CD8-positive, alpha-beta memory T cell (primary cell): ENCODE data around the gene CDKN1B. TPM values are rescaled to one million over a fixed set of nuclear protein-coding genes. Genes with fewer than 3 reads are reported as not detected.

Source experiments
- CTCF ChIA-PET: fragments of 350-600 bp; sonication (Branson Sonifier 250); formaldehyde crosslinking; loops from one replicate; lab custom pipeline; 2021; ENCODE audit warnings: antibody characterized with exemption; lab: Charles Lee
- POLR2A ChIA-PET: fragments of 350-600 bp; sonication (Branson Sonifier 250); formaldehyde crosslinking; loops from one replicate; lab custom pipeline; 2021; ENCODE audit warnings: antibody characterized with exemption; lab: Charles Lee
- DNase-seq, 5 donors: peaks; one replicate each; pipeline versions ENCODE4 v3.0.0 to v3.0.0-alpha.2; 2020 to 2022; ENCODE audit warnings: mixed read lengths in 1 of 5
- H3K27ac ChIP-seq: one replicate; pipeline ENCODE4 v1.7.0; 2013; ENCODE audit warnings: low read depth, mild to moderate bottlenecking, low read length, moderate library complexity
- H3K27me3 ChIP-seq: 2 replicates; pipeline ENCODE4 v1.7.0; 2013; ENCODE audit warnings: low read length, mild to moderate bottlenecking; ENCODE audit not compliant: insufficient read depth, poor library complexity, severe bottlenecking
- H3K36me3 ChIP-seq: 2 replicates; pipeline ENCODE4 v1.7.0; 2013; ENCODE audit warnings: mild to moderate bottlenecking, low read length, moderate library complexity; ENCODE audit not compliant: insufficient read depth
- H3K4me1 ChIP-seq: 2 replicates; pipeline ENCODE4 v1.7.0; 2013; ENCODE audit warnings: mild to moderate bottlenecking, low read length, moderate library complexity; ENCODE audit not compliant: insufficient read depth
- H3K4me3 ChIP-seq: 2 replicates; pipeline ENCODE4 v1.7.0; 2013; ENCODE audit warnings: mild to moderate bottlenecking, low read length
- H3K9me3 ChIP-seq: 2 replicates; pipeline ENCODE4 v1.7.0; 2013; ENCODE audit warnings: mild to moderate bottlenecking, low read length
- H3K27ac Mint-ChIP-seq, 8 donors: one replicate each; pipeline ENCODE4 v1.8.0; 2020 to 2021; ENCODE audit warnings: mixed read lengths in 8 of 8, mild to moderate bottlenecking in 6 of 8, inconsistent platforms in 3 of 8, moderate library complexity in 3 of 8
- H3K27me3 Mint-ChIP-seq, 2 donors: one replicate each; pipeline ENCODE4 v1.8.0; 2020 to 2021; ENCODE audit warnings: mixed read lengths in 2 of 2, mild to moderate bottlenecking in 1 of 2, moderate library complexity in 1 of 2
- H3K36me3 Mint-ChIP-seq, 3 donors: one replicate each; pipeline ENCODE4 v1.8.0; 2020 to 2021; ENCODE audit warnings: mixed read lengths in 3 of 3, inconsistent platforms in 1 of 3, mild to moderate bottlenecking in 1 of 3
- H3K4me1 Mint-ChIP-seq, 3 donors: one replicate each; pipeline ENCODE4 v1.8.0; 2020 to 2021; ENCODE audit warnings: mixed read lengths in 3 of 3, inconsistent platforms in 1 of 3, mild to moderate bottlenecking in 1 of 3
- H3K4me3 Mint-ChIP-seq, 7 donors: one replicate each; pipeline ENCODE4 v1.8.0; 2020 to 2021; ENCODE audit warnings: mixed read lengths in 7 of 7, mild to moderate bottlenecking in 6 of 7, moderate library complexity in 4 of 7, inconsistent platforms in 2 of 7
- H3K9me3 Mint-ChIP-seq, 5 donors: one replicate each; pipeline ENCODE4 v1.8.0; 2020 to 2022; ENCODE audit warnings: mixed read lengths in 5 of 5, mild to moderate bottlenecking in 3 of 5, moderate library complexity in 2 of 5, inconsistent platforms in 1 of 5
- polyA plus RNA-seq: library from polyadenylated mRNA; unstranded; fragments of 300-500 nt; fragmentation: Illumina TruSeq; gene quantifications from one replicate; pipeline ENCODE4 v1.2.3, GENCODE V29; 2021
- total RNA-seq, 2 experiments: library from RNA; stranded (reverse); gene quantifications; one replicate each; pipeline ENCODE4 v1.2.3, GENCODE V29; 2021

The CDKN1B gene
- total and polyA plus RNA-seq, 3 experiments from 2014 or later, result 10.0 to 48.7 (median 47.1) TPM

DNA sequence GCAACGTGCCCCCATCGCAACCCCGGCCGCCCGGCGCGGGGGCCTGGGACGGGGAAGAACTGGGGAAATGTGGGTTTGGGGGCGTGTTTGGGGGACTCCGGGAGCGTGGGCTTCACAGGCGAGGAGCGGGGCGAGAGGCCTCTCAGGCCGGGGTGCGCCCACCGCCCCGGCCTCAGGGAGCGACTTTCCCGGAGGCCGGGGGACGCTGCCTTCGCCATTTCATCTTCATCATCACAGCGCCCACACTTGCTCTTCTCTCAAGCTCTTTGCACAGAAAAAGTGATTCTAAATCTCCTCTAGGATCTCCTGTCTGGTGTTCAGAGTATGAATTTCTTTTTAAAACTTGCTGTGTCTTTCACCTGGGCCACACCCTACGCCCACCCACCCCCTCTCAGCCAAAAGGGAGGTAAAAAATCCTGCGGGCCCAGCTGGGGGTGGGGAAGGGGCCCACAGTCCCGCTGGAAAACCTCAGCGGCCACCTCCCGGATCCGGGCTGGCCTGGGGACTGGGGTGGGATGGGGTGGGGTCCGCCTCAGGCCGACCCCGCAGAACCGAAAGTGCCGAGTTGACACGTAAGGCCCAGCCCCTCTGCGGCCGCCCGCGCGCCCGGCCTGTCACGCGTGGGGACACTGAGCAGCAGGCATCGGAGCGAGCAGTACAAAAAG is 7.4 kb downstream of the CDKN1B start:
- Mint-ChIP-seq H3K9me3 (no peaks in the 10 kb centered on the region), H3K36me3 (peaks cover 10 to 68% (median 12%) of the 10 kb centered on the region in 3 donors), H3K4me3 (peak overlapping the region; percentile 89 to 99 (median 96)), H3K27me3 (peaks cover 0 to 11% of the 10 kb centered on the region in 2 donors), H3K4me1 (peaks cover 53 to 63% (median 56%) of the 10 kb centered on the region in 3 donors), H3K27ac (peak overlapping the region; percentile 92 to 99 (median 95))
- Histone ChIP-seq H3K27me3 (no peaks in the 10 kb centered on the region), H3K36me3 (peaks cover 21% of the 10 kb centered on the region), H3K4me1 (peaks cover 44% of the 10 kb centered on the region), H3K4me3 (peak overlapping the region; percentile 46), H3K9me3 (no peaks in the 10 kb centered on the region), H3K27ac (peak overlapping the region; percentile 98)
- peak in 1 of 5 donors; percentile 43 for DNase-seq
- ChIA-PET POLR2A (interaction anchor here (0.6 to 7.8 kb wide), 12 partner anchors 9 to 367 kb away, joined by 3 to 197 read pairs (median 4); partner anchors contain the start of genes BORCS5, CDKN1B, DUSP16 and GPR19), CTCF (interaction anchor here (1.6 to 6.9 kb wide), 4 partner anchors 10 to 367 kb away, joined by 8 to 56 read pairs (median 40); partner anchors contain the start of gene BORCS5)

- H3K4me1 Mint-ChIP-seq, result peaks cover 55 to 64% (median 60%) of the 10 kb centered on the region in 3 donors
- peak overlapping the region; percentile 92 to 99 (median 98) for H3K27ac Mint-ChIP-seq
- peak; percentile 85 to 97 (median 95) for DNase-seq
- no peaks in the 10 kb centered on the region for H3K9me3 Mint-ChIP-seq
- H3K27me3 Mint-ChIP-seq, result peaks cover 0 to 11% of the 10 kb centered on the region in 2 donors
- Histone ChIP-seq H3K9me3 (no peaks in the 10 kb centered on the region), H3K36me3 (peaks cover 14% of the 10 kb centered on the region), H3K27ac (peak overlapping the region; percentile 98), H3K27me3 (no peaks in the 10 kb centered on the region), H3K4me1 (peaks cover 44% of the 10 kb centered on the region), H3K4me3 (peak overlapping the region; percentile 56)
- H3K36me3 Mint-ChIP-seq, result peaks cover 8 to 64% (median 11%) of the 10 kb centered on the region in 3 donors
- ChIA-PET POLR2A (interaction anchor here (0.7 to 7.8 kb wide), 19 partner anchors 10 to 744 kb away, joined by 3 to 197 read pairs (median 4); partner anchors contain the start of genes BORCS5, CDKN1B, DUSP16 and GPR19), CTCF (interaction anchor here (0.6 to 4.4 kb wide), 4 partner anchors 10 to 368 kb away, joined by 5 to 48 read pairs (median 20); partner anchors contain the start of gene BORCS5)
- peak overlapping the region; percentile 89 to 99 (median 96) for H3K4me3 Mint-ChIP-seq
Observed at GRCh38 chr12:12725086-12725955, 8.2 kb downstream of the CDKN1B start.

GRCh38 chr12:12725956-12726554 is 8.9 kb downstream of the CDKN1B start:
- peaks cover 7% of the 10 kb centered on the region for H3K36me3 ChIP-seq
- Mint-ChIP-seq H3K27ac (peak overlapping the region; percentile 92 to 99 (median 98)), H3K4me3 (peak overlapping the region; percentile 89 to 99 (median 96)), H3K36me3 (peaks cover under 1 to 56% (median 5%) of the 10 kb centered on the region in 3 donors), H3K27me3 (peaks cover 0 to 11% of the 10 kb centered on the region in 2 donors), H3K4me1 (peaks cover 48 to 57% (median 52%) of the 10 kb centered on the region in 3 donors), H3K9me3 (no peaks in the 10 kb centered on the region)
- ChIA-PET POLR2A (interaction anchor here (0.5 to 7.8 kb wide), 16 partner anchors 10 to 369 kb away, joined by 3 to 197 read pairs (median 6); partner anchors contain the start of genes BORCS5, CDKN1B, DUSP16 and GPR19), CTCF (interaction anchor here (0.6 to 4.4 kb wide), 4 partner anchors 10 to 350 kb away, joined by 5 to 48 read pairs (median 28); no protein-coding TSS in a partner anchor)
- no peak for DNase-seq
- no peaks in the 10 kb centered on the region for H3K9me3 ChIP-seq
- peak overlapping the region; percentile 98 for H3K27ac ChIP-seq
- H3K4me3 ChIP-seq, result peak overlapping the region; percentile 56
- peaks cover 36% of the 10 kb centered on the region for H3K4me1 ChIP-seq
- H3K27me3 ChIP-seq, result no peaks in the 10 kb centered on the region

DNA sequence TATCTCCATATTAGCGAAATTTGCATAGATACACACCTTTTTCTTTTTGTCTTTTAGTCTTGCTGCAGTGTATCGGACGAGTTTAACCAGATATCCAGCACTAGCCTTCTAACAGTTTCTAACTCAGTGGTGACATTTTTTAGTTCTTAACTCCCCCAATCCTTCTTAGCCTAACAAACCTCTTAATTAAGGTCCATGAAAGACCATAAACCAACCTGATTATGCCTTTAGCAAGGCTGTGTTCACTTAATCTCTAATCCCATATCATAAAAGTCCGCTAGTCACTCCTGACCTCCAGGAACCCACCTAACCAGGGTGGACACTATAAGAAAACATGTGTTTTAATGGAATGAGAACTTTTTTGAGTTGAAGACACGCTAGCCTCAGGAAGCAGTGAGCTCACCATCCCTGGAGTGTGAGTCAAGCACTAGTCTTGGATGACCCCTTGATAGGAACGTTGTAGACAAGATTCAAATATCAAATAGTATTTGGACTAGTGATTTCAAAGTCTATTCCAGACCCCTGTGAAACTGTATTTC is 9.5 kb downstream of the CDKN1B start:
- H3K4me1 ChIP-seq, result peaks cover 31% of the 10 kb centered on the region
- peak overlapping the region; percentile 98 for H3K27ac ChIP-seq
- no peaks in the 10 kb centered on the region for H3K27me3 ChIP-seq
- POLR2A ChIA-PET, result interaction anchor here (0.5 to 7.8 kb wide), 6 partner anchors 8 to 369 kb away, joined by 4 to 197 read pairs (median 10); partner anchors contain the start of genes BORCS5 and CDKN1B
- peaks cover 2% of the 10 kb centered on the region for H3K36me3 ChIP-seq
- DNase-seq, result no peak
- peak overlapping the region; percentile 56 for H3K4me3 ChIP-seq
- CTCF ChIA-PET, result interaction anchor here (2.6 kb wide), 1 partner anchor 10 kb away, joined by 22 read pairs; no protein-coding TSS in a partner anchor
- Mint-ChIP-seq H3K36me3 (peaks cover 0 to 51% (median 4%) of the 10 kb centered on the region in 3 donors), H3K27me3 (peaks cover 0 to 11% of the 10 kb centered on the region in 2 donors), H3K27ac (peak overlapping the region; percentile 92 to 99 (median 98)), H3K9me3 (no peaks in the 10 kb centered on the region), H3K4me1 (peaks cover 42 to 52% (median 48%) of the 10 kb centered on the region in 3 donors), H3K4me3 (peak overlapping the region; percentile 89 to 99 (median 96))
- no peaks in the 10 kb centered on the region for H3K9me3 ChIP-seq

GRCh38 chr12:12731178-12731577 is 14.0 kb downstream of the CDKN1B start:
- POLR2A ChIA-PET, result no interaction called here
- no peak overlapping the region for H3K4me3 Mint-ChIP-seq
- no peak for DNase-seq
- Histone ChIP-seq H3K36me3 (no peaks in the 10 kb centered on the region), H3K4me1 (peaks cover 43% of the 10 kb centered on the region), H3K9me3 (no peaks in the 10 kb centered on the region), H3K27ac (no peak overlapping the region), H3K4me3 (no peak overlapping the region), H3K27me3 (no peaks in the 10 kb centered on the region)
- H3K4me1 Mint-ChIP-seq, result peaks cover 44 to 72% (median 70%) of the 10 kb centered on the region in 3 donors
- H3K9me3 Mint-ChIP-seq, result no peaks in the 10 kb centered on the region
- H3K27ac Mint-ChIP-seq, result no peak overlapping the region
- peaks cover 0 to 19% (median 8%) of the 10 kb centered on the region in 3 donors for H3K36me3 Mint-ChIP-seq
- CTCF ChIA-PET, result interaction anchor here (1.0 kb wide), 1 partner anchor 12 kb away, joined by 3 read pairs; no protein-coding TSS in a partner anchor
- H3K27me3 Mint-ChIP-seq, result peaks cover 0 to 1% of the 10 kb centered on the region in 2 donors

- Histone ChIP-seq H3K4me1 (peaks cover 45% of the 10 kb centered on the region), H3K9me3 (no peaks in the 10 kb centered on the region), H3K36me3 (no peaks in the 10 kb centered on the region), H3K4me3 (no peak overlapping the region), H3K27me3 (no peaks in the 10 kb centered on the region), H3K27ac (no peak overlapping the region)
- Mint-ChIP-seq H3K36me3 (peaks cover 0 to 14% (median 8%) of the 10 kb centered on the region in 3 donors), H3K9me3 (no peaks in the 10 kb centered on the region), H3K4me1 (peaks cover 43 to 71% (median 69%) of the 10 kb centered on the region in 3 donors), H3K27ac (peak overlapping the region in 4 of 8 donors; percentile 30 to 84 (median 52)), H3K27me3 (no peaks in the 10 kb centered on the region), H3K4me3 (no peak overlapping the region)
- CTCF ChIA-PET, result interaction anchor here (1.0 kb wide), 1 partner anchor 12 kb away, joined by 3 read pairs; no protein-coding TSS in a partner anchor
- DNase-seq, result no peak
- POLR2A ChIA-PET, result no interaction called here
Observed at GRCh38 chr12:12731785-12732184, 14.6 kb downstream of the CDKN1B start.
